HepG2 (cell line): ENCODE results near the gene NSUN2. TPM values are rescaled to one million over a fixed set of nuclear protein-coding genes. Genes with fewer than 3 reads are reported as not detected.

Experiments
- ATAC-seq: fragments of 200-7000 bp; cut with Tn5 transposase; 3 replicates; pipeline ENCODE4 v1.9.1; 2020; ENCODE audit warnings: mild to moderate bottlenecking, moderate library complexity
- BruUV-seq: library from RNA; stranded (reverse); fragments of 400-500 nt; replicated peaks from 2 replicates; lab custom pipeline; 2021; lab: Mats Ljungman, UMichigan
- CTCF ChIA-PET: fragments of 300-600 bp; formaldehyde crosslinking; extraction: SDS; loops from one replicate; lab custom pipeline; 2021; ENCODE audit warnings: low total read pairs, inconsistent platforms, low intra/inter-chr PET ratio; lab: Yijun Ruan, JAX
- POLR2A ChIA-PET: fragments of 350-600 bp; sonication (Branson Sonifier 250); formaldehyde crosslinking; loops from one replicate; lab custom pipeline; 2020; ENCODE audit warnings: antibody characterized with exemption, inconsistent platforms; lab: Yijun Ruan, JAX
- DNase-seq: peaks from one replicate; pipeline ENCODE4 v3.0.0-alpha.2; 2015; ENCODE audit warnings: low spot score
- FAIRE-seq: peaks from 3 replicates; lab custom pipeline; 2011; peaks lifted over from hg19 to GRCh38; lab: Jason Lieb, UNC
- H2AFZ ChIP-seq: one replicate; pipeline ENCODE4 v1.6.1; 2011; ENCODE audit warnings: low read length, inconsistent platforms
- H3K27ac ChIP-seq: fragments of 300-600 bp; 3 replicates; pipeline ENCODE4 v1.8.0; 2011; ENCODE audit warnings: mixed run types, mild to moderate bottlenecking, mixed read lengths, low read length, inconsistent platforms; ENCODE audit not compliant: insufficient read depth; ENCODE audit errors: extremely low read length
- H3K27me3 ChIP-seq, 2 experiments: fragments of 200-600 bp in 1 of 2; 2 replicates in 1 of 2; 3 replicates in 1 of 2; pipeline versions ENCODE4 v1.6.0 to v1.8.0; 2011; ENCODE audit warnings: low read length in 2 of 2, mild to moderate bottlenecking in 2 of 2, moderate library complexity in 2 of 2, inconsistent platforms in 1 of 2; ENCODE audit not compliant: insufficient read depth in 2 of 2, control insufficient read depth in 1 of 2
- H3K36me3 ChIP-seq, 2 experiments: fragments of 200-600 bp in 1 of 2; replicated peaks in 1 of 2; 2 replicates in 1 of 2; 3 replicates in 1 of 2; pipeline versions ENCODE4 v1.5.1 to v1.8.0; 2011; ENCODE audit warnings: low read length in 2 of 2, inconsistent platforms in 1 of 2; ENCODE audit not compliant: insufficient read depth in 2 of 2, control insufficient read depth in 1 of 2
- H3K4me1 ChIP-seq: 2 replicates; pipeline ENCODE4 v1.5.1; 2012; ENCODE audit warnings: low read length, inconsistent platforms; ENCODE audit not compliant: insufficient read depth
- H3K4me2 ChIP-seq: 2 replicates; pipeline ENCODE4 v1.6.0; 2011; ENCODE audit warnings: low read depth, low read length, inconsistent platforms
- H3K4me3 ChIP-seq, 3 experiments: fragments of 200-600 bp in 1 of 3; sonication (generic), shearing (Covaris generic) in 1 of 3; replicated peaks in 1 of 3; 2 replicates each; pipeline ENCODE4 v1.5.1; 2011 to 2016; ENCODE audit warnings: low read length in 3 of 3, inconsistent platforms in 2 of 3, low read depth in 2 of 3, mild to moderate bottlenecking in 2 of 3, control low read depth in 1 of 3, mixed read lengths in 1 of 3; ENCODE audit not compliant: insufficient read depth in 1 of 3
- H3K79me2 ChIP-seq: one replicate; pipeline ENCODE4 v1.6.1; 2011; ENCODE audit warnings: low read length, inconsistent platforms; ENCODE audit not compliant: insufficient read depth
- H3K9ac ChIP-seq: 2 replicates; pipeline ENCODE4 v1.6.0; 2011; ENCODE audit warnings: mild to moderate bottlenecking, low read depth, low read length, inconsistent platforms; ENCODE audit not compliant: insufficient read depth
- H3K9me3 ChIP-seq: 2 replicates; pipeline ENCODE4 v1.5.1; 2012; ENCODE audit warnings: mild to moderate bottlenecking, low read length
- H4K20me1 ChIP-seq: 2 replicates; pipeline ENCODE4 v1.6.0; 2011; ENCODE audit warnings: inconsistent platforms, mild to moderate bottlenecking, low read length, moderate library complexity; ENCODE audit not compliant: insufficient read depth
- ELF1 ChIP-seq: sonication (generic); formaldehyde crosslinking; IDR thresholded peaks from 2 replicates; pipeline ENCODE4 v1.4.0; 2020; ENCODE audit warnings: missing genetic modification reagents
- GPBP1L1 ChIP-seq: sonication (generic); formaldehyde crosslinking; IDR thresholded peaks from 2 replicates; pipeline ENCODE4 v1.5.0; 2020; ENCODE audit warnings: mild to moderate bottlenecking, missing genetic modification reagents
- IKZF5 ChIP-seq: IDR thresholded peaks from 2 replicates; pipeline ENCODE4 v1.6.1; 2018; ENCODE audit warnings: missing genetic modification reagents, mild to moderate bottlenecking, missing compliant biosample characterization
- MAFG ChIP-seq: sonication (generic); formaldehyde crosslinking; IDR thresholded peaks from 2 replicates; pipeline ENCODE4 v1.5.1; 2020; ENCODE audit warnings: mild to moderate bottlenecking, missing genetic modification reagents
- MBNL3 ChIP-seq: fragments of 250-450 bp; sonication (Bioruptor Pico); conservative IDR thresholded peaks from 2 replicates; pipeline ENCODE4 v1.8.0; 2022; ENCODE audit warnings: mild to moderate bottlenecking, inconsistent platforms
- ZNF296 ChIP-seq: sonication (generic); formaldehyde crosslinking; conservative IDR thresholded peaks from 2 replicates; pipeline ENCODE4 v1.5.0; 2020; ENCODE audit warnings: mild to moderate bottlenecking, missing genetic modification reagents
- ZSCAN30 ChIP-seq: sonication (generic); formaldehyde crosslinking; IDR thresholded peaks from 2 replicates; pipeline ENCODE4 v1.5.0; 2020; ENCODE audit warnings: mild to moderate bottlenecking, missing genetic modification reagents
- WGBS: methylation state at CpG from one replicate; pipeline ENCODE4 v1.1.6; 2017; ENCODE audit warnings: low lambda C conversion rate; 5-methylcytosine and 5-hydroxymethylcytosine counted together
- in situ Hi-C: cut with HindIII; loops from 2 replicates; pipeline ENCODE4 v1.10.0; 2017; ENCODE audit warnings: low pct_unique_long_range_greater_than_20kb; ENCODE audit not compliant: extremely low pct_ligation_motif_present
- intact Hi-C: fragments of 100-400 bp; cut with micrococcal nuclease; formaldehyde crosslinking; loops from one replicate; pipeline ENCODE4 v1.10.0; 2022; ENCODE audit not compliant: unreplicated experiment
- polyA plus RNA-seq, 8 experiments: library from polyadenylated mRNA; depleted of rRNA in 3 of 8; stranded (reverse) in 7 of 8; unstranded in 1 of 8; fragments of >200 nt; fragmentation: Illumina TruSeq in 4 of 8; extraction: Trizol in 4 of 8; gene quantifications; 2 replicates each; pipeline versions ENCODE4 v1.2.1 to v1.2.3, GENCODE V29; 2011 to 2016; ENCODE audit warnings: low read depth in 4 of 8, missing spikeins in 1 of 8, mixed read lengths in 1 of 8; ENCODE audit not compliant: insufficient read depth in 1 of 8
- total RNA-seq, 5 experiments: library from RNA; depleted of rRNA; stranded (reverse); fragments of >200 nt; fragmentation: Illumina TruSeq; extraction: Trizol; gene quantifications; 2 replicates each; pipeline ENCODE4 v1.2.3, GENCODE V29; 2016; ENCODE audit warnings: low read depth in 1 of 5

The NSUN2 gene
- total and polyA plus RNA-seq, 2 of the 13 experiments (the other 11 are each of a cell fraction or from before 2014, with no cell fraction given): 51.7 to 69.1 TPM

GRCh38 chr5:6584101-6584645 is 48.7 kb downstream of the NSUN2 start (continued):
- no peak for TF ChIP-seq GPBP1L1 (CRISPR knock-in tag)

GRCh38 chr5:6583049-6583880 is 49.6 kb downstream of the NSUN2 start:
- Histone ChIP-seq H3K9ac (no peak overlapping the region), H3K36me3 (no peaks in the 10 kb centered on the region), H2AFZ (no peak overlapping the region), H3K79me2 (no peaks in the 10 kb centered on the region), H3K4me2 (no peak overlapping the region), H3K4me1 (no peaks in the 10 kb centered on the region)
- 80% methylated on average over 54 of the region's 85 CpGs for WGBS
- no peak for ATAC-seq
- in situ Hi-C loops: no loop called here
- no peak for FAIRE-seq
- TF ChIP-seq MBNL3: no peak
- no peak for TF ChIP-seq ZSCAN30 (CRISPR knock-in tag)
- TF ChIP-seq IKZF5 (CRISPR knock-in tag): no peak
- no peak for TF ChIP-seq ZNF296 (CRISPR knock-in tag)
- TF ChIP-seq ELF1 (CRISPR knock-in tag): no peak
- TF ChIP-seq MAFG (CRISPR knock-in tag): no peak
- TF ChIP-seq, all 625 proteins: peak for 0
- H3K4me3 ChIP-seq: no peak overlapping the region
- H3K27me3 ChIP-seq: peaks cover 5 to 13% of the 10 kb centered on the region in 2 experiments; a peak in 4 of 5 replicates
- POLR2A ChIA-PET: no interaction called here
- no peak for DNase-seq
- H3K9me3 ChIP-seq: no peaks in the 10 kb centered on the region
- CTCF ChIA-PET: no interaction called here
- intact Hi-C loops: no loop called here
- no peaks in the 10 kb centered on the region for H4K20me1 ChIP-seq
- no peak overlapping the region for H3K27ac ChIP-seq
- BruUV-seq: no TSS peak
